MM.1S (cell line): ENCODE results near the gene SC5D.

ENCODE experiments used
- DNase-seq: peaks from one replicate; pipeline ENCODE4 v3.0.0-alpha.2; 2015
- H2AFZ ChIP-seq: fragments of 300-600 bp; sonication (generic); 2 replicates; pipeline ENCODE4 v1.6.0; 2016; ENCODE audit warnings: antibody characterized with exemption, low read length
- H3F3A ChIP-seq: fragments of 300-600 bp; sonication (generic); 2 replicates; pipeline ENCODE4 v1.6.1; 2016; ENCODE audit warnings: mild to moderate bottlenecking, antibody characterized with exemption, low read length, moderate library complexity, mixed read lengths; ENCODE audit not compliant: insufficient read depth
- H3K27ac ChIP-seq: fragments of 300-600 bp; sonication (generic); 2 replicates; pipeline ENCODE4 v1.5.1; 2016; ENCODE audit warnings: mild to moderate bottlenecking, low read length
- H3K27me3 ChIP-seq: fragments of 300-600 bp; sonication (generic); replicated peaks from 2 replicates; pipeline ENCODE4 v1.6.0; 2016; ENCODE audit warnings: low read length; ENCODE audit not compliant: insufficient read depth
- H3K36me3 ChIP-seq: fragments of 300-600 bp; sonication (generic); replicated peaks from 2 replicates; pipeline ENCODE4 v1.6.1; 2016; ENCODE audit warnings: mild to moderate bottlenecking, low read length, mixed read lengths; ENCODE audit not compliant: insufficient read depth
- H3K4me1 ChIP-seq: fragments of 300-600 bp; sonication (generic); 2 replicates; pipeline ENCODE4 v1.6.1; 2016; ENCODE audit warnings: low read length, mixed read lengths
- H3K4me2 ChIP-seq: fragments of 300-600 bp; sonication (generic); 2 replicates; pipeline ENCODE4 v1.6.0; 2016; ENCODE audit warnings: low read depth, low read length
- H3K4me3 ChIP-seq: fragments of 300-600 bp; sonication (generic); 2 replicates; pipeline ENCODE4 v1.5.1; 2016; ENCODE audit warnings: low read length, mixed read lengths
- H3K79me2 ChIP-seq: fragments of 300-600 bp; sonication (generic); 2 replicates; pipeline ENCODE4 v1.6.1; 2016; ENCODE audit warnings: mixed run types, low read length, mixed read lengths
- H3K9ac ChIP-seq: fragments of 300-600 bp; sonication (generic); 2 replicates; pipeline ENCODE4 v1.6.1; 2016; ENCODE audit warnings: low read length, mixed read lengths
- H3K9me2 ChIP-seq: fragments of 300-600 bp; sonication (generic); replicated peaks from 2 replicates; pipeline ENCODE4 v1.6.1; 2016; ENCODE audit warnings: mild to moderate bottlenecking, low read length, mixed read lengths; ENCODE audit not compliant: insufficient read depth
- H3K9me3 ChIP-seq: fragments of 300-600 bp; sonication (generic); replicated peaks from 2 replicates; pipeline ENCODE4 v1.6.1; 2016; ENCODE audit warnings: mild to moderate bottlenecking, low read length, mixed read lengths; ENCODE audit not compliant: insufficient read depth
- H4K20me1 ChIP-seq: fragments of 300-600 bp; sonication (generic); 2 replicates; pipeline ENCODE4 v1.6.1; 2016; ENCODE audit warnings: mild to moderate bottlenecking, low read length, moderate library complexity, mixed read lengths; ENCODE audit not compliant: insufficient read depth
- CTCF ChIP-seq: fragments of 300-600 bp; sonication (generic); IDR thresholded peaks from 2 replicates; pipeline ENCODE4 v1.5.1; 2016; ENCODE audit warnings: antibody characterized with exemption, low read length, mixed read lengths
- EZH2 ChIP-seq: fragments of 300-600 bp; sonication (generic); optimal IDR thresholded peaks from 2 replicates; pipeline ENCODE3; 2017; ENCODE audit warnings: low read depth, mild to moderate bottlenecking, antibody characterized with exemption, low read length, mixed read lengths
- EZH2phosphoT487 ChIP-seq: fragments of 300-600 bp; sonication (generic); IDR thresholded peaks from 2 replicates; pipeline ENCODE4 v1.6.1; 2018; ENCODE audit warnings: antibody characterized with exemption, low read length

SC5D gene

GRCh38 chr11:121274332-121274991 lies 18.1 kb upstream of the SC5D start:
- DNase-seq: no peak
- Histone ChIP-seq H3K27ac (no peak overlapping the region), H2AFZ (no peak overlapping the region), H3F3A (no peaks in the 10 kb centered on the region), H3K36me3 (no peaks in the 10 kb centered on the region), H3K9ac (no peak overlapping the region), H3K27me3 (no peaks in the 10 kb centered on the region), H3K9me3 (no peaks in the 10 kb centered on the region), H3K4me2 (no peak overlapping the region), H3K4me3 (no peak overlapping the region), H3K9me2 (no peaks in the 10 kb centered on the region), H4K20me1 (no peaks in the 10 kb centered on the region), H3K4me1 (no peaks in the 10 kb centered on the region), H3K79me2 (no peaks in the 10 kb centered on the region)
- TF ChIP-seq CTCF (no peak), EZH2phosphoT487 (no peak), EZH2 (no peak)

DNA sequence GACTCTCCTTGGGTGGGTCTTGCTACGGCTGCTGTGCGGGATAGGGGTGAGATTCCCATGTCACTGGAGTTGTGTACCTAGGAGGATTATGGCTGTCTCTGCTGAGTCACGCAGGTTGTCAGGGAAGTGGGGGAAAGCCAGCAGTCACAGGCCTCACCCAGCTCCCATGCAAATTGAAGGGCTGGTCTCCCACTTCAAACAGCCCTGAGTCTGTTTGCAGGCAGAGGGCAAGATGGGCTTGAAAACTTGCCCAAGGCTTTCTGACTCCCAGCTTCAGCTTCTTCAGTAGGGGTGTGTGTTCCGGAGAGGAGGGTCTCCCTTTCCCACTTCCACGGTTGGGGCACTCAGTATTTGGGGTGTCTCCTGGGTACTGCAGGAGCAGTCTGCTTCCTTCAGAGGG lies 10.9 kb upstream of the SC5D start:
- H3K79me2 ChIP-seq: no peaks in the 10 kb centered on the region
- no peaks in the 10 kb centered on the region for H3F3A ChIP-seq
- H2AFZ ChIP-seq: no peak overlapping the region
- TF ChIP-seq EZH2phosphoT487 (no peak), CTCF (no peak), EZH2 (no peak)
- no peaks in the 10 kb centered on the region for H3K9me2 ChIP-seq
- no peaks in the 10 kb centered on the region for H3K4me1 ChIP-seq
- H3K4me3 ChIP-seq: no peak overlapping the region
- H4K20me1 ChIP-seq: no peaks in the 10 kb centered on the region
- no peaks in the 10 kb centered on the region for H3K9me3 ChIP-seq
- no peak for DNase-seq
- H3K27me3 ChIP-seq: no peaks in the 10 kb centered on the region
- H3K27ac ChIP-seq: no peak overlapping the region
- H3K36me3 ChIP-seq: no peaks in the 10 kb centered on the region
- no peak overlapping the region for H3K4me2 ChIP-seq
- no peak overlapping the region for H3K9ac ChIP-seq

GRCh38 chr11:121282386-121282785 lies 10.2 kb upstream of the SC5D start:
- no peaks in the 10 kb centered on the region for H3K4me1 ChIP-seq
- TF ChIP-seq EZH2: no peak
- TF ChIP-seq CTCF: no peak
- no peak for TF ChIP-seq EZH2phosphoT487
- no peaks in the 10 kb centered on the region for H3F3A ChIP-seq
- DNase-seq: no peak
- H3K27me3 ChIP-seq: no peaks in the 10 kb centered on the region
- H3K79me2 ChIP-seq: no peaks in the 10 kb centered on the region
- no peaks in the 10 kb centered on the region for H3K9me2 ChIP-seq
- no peaks in the 10 kb centered on the region for H3K36me3 ChIP-seq
- no peak overlapping the region for H2AFZ ChIP-seq
- H3K4me2 ChIP-seq: no peak overlapping the region
- no peaks in the 10 kb centered on the region for H4K20me1 ChIP-seq
- no peaks in the 10 kb centered on the region for H3K9me3 ChIP-seq
- H3K9ac ChIP-seq: no peak overlapping the region
- no peak overlapping the region for H3K4me3 ChIP-seq
- no peak overlapping the region for H3K27ac ChIP-seq
